Lung (tissue), 12 donors: ENCODE results near the gene SELPLG. TPM values are rescaled to one million over a fixed set of nuclear protein-coding genes. Genes with fewer than 3 reads are reported as not detected.

Experiments
- ATAC-seq: fragments of 200-7000 bp; cut with Tn5 transposase; one replicate; pipeline ENCODE4 v1.9.1; 2020; ENCODE audit warnings: moderate number of reproducible peaks; ENCODE audit not compliant: insufficient read depth, low FRiP score
- DNase-seq, 3 donors: peaks; one replicate each; pipeline ENCODE4 v3.0.0-alpha.2; 2013 to 2017
- H3K27ac ChIP-seq, 2 donors: one replicate each; pipeline ENCODE4 v1.5.1; 2013; ENCODE audit warnings: mild to moderate bottlenecking in 2 of 2, moderate library complexity in 2 of 2, control low read depth in 1 of 2, inconsistent platforms in 1 of 2, low read depth in 1 of 2, low read length in 1 of 2
- H3K27me3 ChIP-seq, 3 donors: one replicate each; pipeline ENCODE4 v1.5.1; 2013; ENCODE audit warnings: low read length in 2 of 3; ENCODE audit not compliant: control insufficient read depth in 3 of 3, insufficient read depth in 3 of 3
- H3K36me3 ChIP-seq, 4 donors: one replicate each; pipeline ENCODE4 v1.5.1; 2013; ENCODE audit warnings: low read length in 4 of 4, mild to moderate bottlenecking in 1 of 4, moderate library complexity in 1 of 4; ENCODE audit not compliant: control insufficient read depth in 4 of 4, insufficient read depth in 4 of 4
- H3K4me1 ChIP-seq, 5 donors: one replicate each; pipeline ENCODE4 v1.5.1; 2013; ENCODE audit warnings: low read length in 5 of 5, mild to moderate bottlenecking in 2 of 5, moderate library complexity in 1 of 5; ENCODE audit not compliant: control insufficient read depth in 5 of 5, insufficient read depth in 5 of 5
- H3K4me3 ChIP-seq: one replicate; pipeline ENCODE4 v1.5.1; 2013; ENCODE audit warnings: mild to moderate bottlenecking, control low read depth, moderate library complexity
- H3K9ac ChIP-seq, 2 donors: one replicate each; pipeline ENCODE4 v1.5.1; 2013; ENCODE audit warnings: low read length in 2 of 2, control low read depth in 1 of 2; ENCODE audit not compliant: insufficient read depth in 1 of 2
- H3K9me3 ChIP-seq, 4 donors: one replicate each; pipeline ENCODE4 v1.5.1; 2013; ENCODE audit warnings: low read length in 3 of 4, mild to moderate bottlenecking in 1 of 4, moderate library complexity in 1 of 4; ENCODE audit not compliant: control insufficient read depth in 4 of 4, insufficient read depth in 3 of 4
- CTCF ChIP-seq: IDR thresholded peaks from 2 replicates; pipeline ENCODE4 v1.5.1; 2012; ENCODE audit warnings: mild to moderate bottlenecking; ENCODE audit errors: control extremely low read depth, extremely low read depth
- WGBS, 2 donors: extraction: QIAGEN DNeasy Blood & Tissue Kit; methylation state at CpG; one replicate each; pipeline ENCODE4 v1.1.7; 2013; 5-methylcytosine and 5-hydroxymethylcytosine counted together
- polyA plus RNA-seq, 2 donors: library from polyadenylated mRNA; stranded (reverse); fragments of 200-250 nt; gene quantifications; one replicate each; pipeline ENCODE4 v1.2.1, GENCODE V29; 2013
- total RNA-seq, 2 donors: library from RNA; depleted of rRNA in 1 of 2; stranded (reverse); fragments of >200 nt in 1 of 2; gene quantifications; one replicate each; pipeline ENCODE4 v1.2.1, GENCODE V29; 2014 to 2021
- donor health status: control.
- donor health status: control.
- donor health status: Bipolar disorder and iron deficiency.
- donor health status: healthy.
- donor health status: DM: yes; HTN: yes; CAD: no.

The SELPLG gene
- total and polyA plus RNA-seq, 4 donors: 11.3 to 97.0 (median 30.5) TPM

GRCh38 chr12:108612788-108613282 lies 20.9 kb downstream of the SELPLG start:
- no peak overlapping the region for H3K27ac ChIP-seq
- H3K4me3 ChIP-seq: no peak overlapping the region
- ATAC-seq (no peak), DNase-seq (peak in 1 of 3 donors; percentile 42)
- no peaks in the 10 kb centered on the region for H3K27me3 ChIP-seq
- WGBS, 2 donors: 82 to 84% methylated on average over 8 of the region's 8 CpGs
- H3K9me3 ChIP-seq: no peaks in the 10 kb centered on the region
- no peaks in the 10 kb centered on the region for H3K36me3 ChIP-seq
- no peak for TF ChIP-seq CTCF
- H3K4me1 ChIP-seq: peaks cover 0 to 31% (median 7%) of the 10 kb centered on the region in 5 donors
- no peak overlapping the region for H3K9ac ChIP-seq

GRCh38 chr12:108611884-108612415 lies 21.7 kb downstream of the SELPLG start:
- no peaks in the 10 kb centered on the region for H3K9me3 ChIP-seq
- H3K4me1 ChIP-seq: peaks cover 0 to 29% (median 7%) of the 10 kb centered on the region in 5 donors
- no peak overlapping the region for H3K9ac ChIP-seq
- no peak overlapping the region for H3K4me3 ChIP-seq
- ATAC-seq: peak; percentile 55
- DNase-seq: no peak
- no peaks in the 10 kb centered on the region for H3K36me3 ChIP-seq
- H3K27ac ChIP-seq: no peak overlapping the region
- peak; percentile 32 for TF ChIP-seq CTCF
- WGBS, 2 donors: 53 to 75% methylated on average over 5 of the region's 5 CpGs
- no peaks in the 10 kb centered on the region for H3K27me3 ChIP-seq

- Histone ChIP-seq H3K4me1 (peaks cover 0 to 29% (median 7%) of the 10 kb centered on the region in 5 donors), H3K9me3 (no peaks in the 10 kb centered on the region), H3K27ac (no peak overlapping the region), H3K4me3 (no peak overlapping the region), H3K36me3 (no peaks in the 10 kb centered on the region), H3K9ac (peak overlapping the region in 1 of 2 donors; percentile 23), H3K27me3 (no peaks in the 10 kb centered on the region)
- ATAC-seq: no peak
- 84 to 86% methylated on average over 15 of the region's 15 CpGs for WGBS, 2 donors
- no peak for DNase-seq
- TF ChIP-seq CTCF: no peak
Observed at GRCh38 chr12:108610856-108611605, 22.7 kb downstream of the SELPLG start.
